ENCODE data around the gene NOL9.

NOL9 gene

DNA sequence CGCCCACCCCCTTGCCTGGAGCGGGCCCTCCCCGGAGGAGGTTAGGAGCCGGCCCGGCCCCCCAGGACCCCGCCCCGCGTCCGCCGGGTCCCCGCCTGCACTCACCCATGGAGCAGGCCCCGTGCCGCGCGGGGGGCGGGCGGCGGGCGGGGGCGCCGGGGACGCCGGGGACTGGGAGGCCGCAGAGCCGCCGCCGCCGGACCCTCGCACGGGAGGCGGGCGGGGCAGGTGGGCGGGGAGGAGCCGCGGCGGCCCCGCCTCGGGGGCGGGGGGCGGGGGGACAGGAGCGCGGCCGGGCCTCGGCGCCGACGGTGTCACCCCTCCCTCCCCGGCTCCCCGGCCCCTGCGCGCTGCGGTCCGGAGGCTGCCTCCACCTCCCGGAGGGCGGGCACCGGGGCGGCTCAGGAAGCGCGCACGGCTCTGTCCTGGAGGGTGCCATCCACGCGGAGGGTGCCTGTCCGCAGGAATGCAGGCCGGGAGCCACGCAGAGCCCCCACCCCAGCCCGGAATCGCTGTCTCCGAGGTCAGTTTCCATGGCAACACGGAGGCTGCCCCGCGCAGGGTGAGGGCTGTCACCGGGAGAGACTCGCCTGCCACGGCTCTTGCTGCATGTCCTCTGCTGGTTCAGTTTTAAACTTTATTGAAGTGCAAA lies 57.0 kb downstream of the NOL9 start:
- peak overlapping the region; percentile 99 for H3K4me2 ChIP-seq (ENCODE audit: low read length)
- no peaks in the 10 kb centered on the region for H3K9me3 ChIP-seq (ENCODE audit: low read length)
- H3K4me3 ChIP-seq (ENCODE audit: low read depth, low read length, poor library complexity, severe bottlenecking) = peak overlapping the region; percentile 67
- no peaks in the 10 kb centered on the region for H3K79me2 ChIP-seq (ENCODE audit: insufficient read depth, low read length)
- H4K20me1 ChIP-seq (ENCODE audit: insufficient read depth, low read length) = no peaks in the 10 kb centered on the region
- no peaks in the 10 kb centered on the region for H3F3A ChIP-seq (ENCODE audit: insufficient read depth, low read length)
- H3K36me3 ChIP-seq (ENCODE audit: insufficient read depth, low read length) = no peaks in the 10 kb centered on the region
- peaks cover 7% of the 10 kb centered on the region for H3K4me1 ChIP-seq (ENCODE audit: insufficient read depth, low read length, severe bottlenecking)
- TF ChIP-seq, protein P1, sequence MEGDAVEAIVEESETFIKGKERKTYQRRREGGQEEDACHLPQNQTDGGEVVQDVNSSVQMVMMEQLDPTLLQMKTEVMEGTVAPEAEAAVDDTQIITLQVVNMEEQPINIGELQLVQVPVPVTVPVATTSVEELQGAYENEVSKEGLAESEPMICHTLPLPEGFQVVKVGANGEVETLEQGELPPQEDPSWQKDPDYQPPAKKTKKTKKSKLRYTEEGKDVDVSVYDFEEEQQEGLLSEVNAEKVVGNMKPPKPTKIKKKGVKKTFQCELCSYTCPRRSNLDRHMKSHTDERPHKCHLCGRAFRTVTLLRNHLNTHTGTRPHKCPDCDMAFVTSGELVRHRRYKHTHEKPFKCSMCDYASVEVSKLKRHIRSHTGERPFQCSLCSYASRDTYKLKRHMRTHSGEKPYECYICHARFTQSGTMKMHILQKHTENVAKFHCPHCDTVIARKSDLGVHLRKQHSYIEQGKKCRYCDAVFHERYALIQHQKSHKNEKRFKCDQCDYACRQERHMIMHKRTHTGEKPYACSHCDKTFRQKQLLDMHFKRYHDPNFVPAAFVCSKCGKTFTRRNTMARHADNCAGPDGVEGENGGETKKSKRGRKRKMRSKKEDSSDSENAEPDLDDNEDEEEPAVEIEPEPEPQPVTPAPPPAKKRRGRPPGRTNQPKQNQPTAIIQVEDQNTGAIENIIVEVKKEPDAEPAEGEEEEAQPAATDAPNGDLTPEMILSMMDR (IDR thresholded peaks at IDR 0.05; ENCODE audit: low read length) = no peak
- TF ChIP-seq EZH2 (IDR thresholded peaks at IDR 0.05; ENCODE audit: borderline replicate concordance, low read length) = no peak
- H3K9me2 ChIP-seq (ENCODE audit: low read depth, low read length) = no peaks in the 10 kb centered on the region
- peak overlapping the region; percentile 37; the same call in 1 of the 2 replicates for H3K9ac ChIP-seq (ENCODE audit: low read length)
- H3K27me3 ChIP-seq (ENCODE audit: insufficient read depth, low read length) = peaks cover 20% of the 10 kb centered on the region
- no peak overlapping the region for H3K27ac ChIP-seq (ENCODE audit: low read depth, low read length, poor library complexity, severe bottlenecking)
- H2AFZ ChIP-seq (ENCODE audit: low read length) = no peak overlapping the region

DNA sequence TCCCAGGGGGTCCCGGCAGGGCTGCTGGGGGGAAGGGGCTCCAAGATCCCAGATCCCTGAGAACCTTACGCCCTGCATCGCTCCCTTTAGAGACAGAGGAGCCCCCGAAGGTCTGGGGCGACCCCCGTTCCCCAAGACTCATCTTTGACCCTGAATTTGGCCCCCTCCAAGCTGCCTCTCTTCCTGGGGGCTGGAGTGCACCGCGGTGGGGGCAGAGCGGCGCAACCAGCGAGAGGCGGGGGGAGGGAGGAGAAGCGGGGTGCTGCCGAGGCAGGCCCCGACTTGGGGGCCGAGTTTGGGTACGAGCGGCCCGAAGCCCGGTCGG lies 57.5 kb downstream of the NOL9 start:
- peaks cover 7% of the 10 kb centered on the region for H3K4me1 ChIP-seq (ENCODE audit: insufficient read depth, low read length, severe bottlenecking)
- peaks cover 20% of the 10 kb centered on the region for H3K27me3 ChIP-seq (ENCODE audit: insufficient read depth, low read length)
- H3F3A ChIP-seq (ENCODE audit: insufficient read depth, low read length) = no peaks in the 10 kb centered on the region
- H3K9ac ChIP-seq (ENCODE audit: low read length) = no peak overlapping the region
- no peak overlapping the region for H2AFZ ChIP-seq (ENCODE audit: low read length)
- H3K4me2 ChIP-seq (ENCODE audit: low read length) = peak overlapping the region; percentile 49; the same call in 1 of the 2 replicates
- H3K4me3 ChIP-seq (ENCODE audit: low read depth, low read length, poor library complexity, severe bottlenecking) = peak overlapping the region; percentile 36
- no peaks in the 10 kb centered on the region for H3K36me3 ChIP-seq (ENCODE audit: insufficient read depth, low read length)
- no peaks in the 10 kb centered on the region for H3K79me2 ChIP-seq (ENCODE audit: insufficient read depth, low read length)
- H3K9me3 ChIP-seq (ENCODE audit: low read length) = no peaks in the 10 kb centered on the region
- no peaks in the 10 kb centered on the region for H4K20me1 ChIP-seq (ENCODE audit: insufficient read depth, low read length)
- H3K27ac ChIP-seq (ENCODE audit: low read depth, low read length, poor library complexity, severe bottlenecking) = no peak overlapping the region
- TF ChIP-seq, protein P1 (IDR thresholded peaks at IDR 0.05; ENCODE audit: low read length) = no peak
- no peak for TF ChIP-seq EZH2 (IDR thresholded peaks at IDR 0.05; ENCODE audit: borderline replicate concordance, low read length)
- H3K9me2 ChIP-seq (ENCODE audit: low read depth, low read length) = no peaks in the 10 kb centered on the region

DNA sequence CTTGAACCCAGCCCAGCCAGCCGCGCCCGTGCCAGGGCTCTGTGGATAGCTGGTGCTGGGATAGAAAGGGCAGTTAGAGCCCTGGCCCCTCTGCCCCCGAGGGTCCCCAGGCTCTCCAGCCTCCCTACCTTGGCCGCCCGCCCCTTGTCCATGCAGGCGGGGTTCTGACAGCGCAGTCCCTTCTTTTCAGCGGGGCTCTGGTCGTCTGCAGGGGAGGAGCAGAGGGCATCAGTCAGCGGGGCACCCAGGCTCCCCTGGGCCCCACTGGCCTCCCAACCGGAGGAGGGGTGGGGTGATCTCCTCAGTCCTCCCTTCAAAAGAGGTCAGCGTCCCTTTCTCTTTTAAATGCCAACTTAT lies 58.0 kb downstream of the NOL9 start:
- Histone ChIP-seq H3K36me3 (ENCODE audit: insufficient read depth, low read length) (no peaks in the 10 kb centered on the region), H3K79me2 (ENCODE audit: insufficient read depth, low read length) (no peaks in the 10 kb centered on the region), H3K4me1 (ENCODE audit: insufficient read depth, low read length, severe bottlenecking) (peaks cover 9% of the 10 kb centered on the region), H3K9me2 (ENCODE audit: low read depth, low read length) (no peaks in the 10 kb centered on the region), H4K20me1 (ENCODE audit: insufficient read depth, low read length) (no peaks in the 10 kb centered on the region), H3K9ac (ENCODE audit: low read length) (no peak overlapping the region), H3K4me3 (ENCODE audit: low read depth, low read length, poor library complexity, severe bottlenecking) (no peak overlapping the region), H3F3A (ENCODE audit: insufficient read depth, low read length) (no peaks in the 10 kb centered on the region), H3K9me3 (ENCODE audit: low read length) (no peaks in the 10 kb centered on the region), H3K27ac (ENCODE audit: low read depth, low read length, poor library complexity, severe bottlenecking) (no peak overlapping the region), H3K27me3 (ENCODE audit: insufficient read depth, low read length) (peaks cover 20% of the 10 kb centered on the region), H3K4me2 (ENCODE audit: low read length) (no peak overlapping the region), H2AFZ (ENCODE audit: low read length) (no peak overlapping the region)
- TF ChIP-seq EZH2 (IDR thresholded peaks at IDR 0.05; ENCODE audit: borderline replicate concordance, low read length) = no peak
- TF ChIP-seq, protein P1 (IDR thresholded peaks at IDR 0.05; ENCODE audit: low read length) = no peak

All from OCI-LY1 (cell line).